Loucy (cell line): Measurements from ENCODE around the gene VASN.

Experiments used
- CTCF ChIP-seq: fragments of 200-600 bp; sonication (generic); conservative IDR thresholded peaks from 2 replicates; pipeline ENCODE4 v1.5.1; 2014; ENCODE audit warnings: mild to moderate bottlenecking, antibody characterized with exemption, low read length
- EZH2phosphoT487 ChIP-seq: fragments of 200-600 bp; IDR thresholded peaks from 2 replicates; pipeline ENCODE4 v1.6.1; 2018; ENCODE audit warnings: antibody characterized with exemption, mild to moderate bottlenecking, moderate library complexity, borderline replicate concordance

- TF ChIP-seq CTCF (no peak), EZH2phosphoT487 (no peak)
Measured at GRCh38 chr16:4415538-4416199, 44.0 kb downstream of the VASN start.
